ENCODE measurements around the gene PTMS.

PTMS gene

GRCh38 chr12:6772726-6773589 is 6.8 kb downstream of the PTMS start:
- no peak for DNase-seq (ENCODE audit: extremely low read depth, low read depth)
- no peak for TF ChIP-seq CTCF (IDR thresholded peaks at IDR 0.05; ENCODE audit: low read depth, low read length)

GRCh38 chr12:6773590-6774351 is 7.6 kb downstream of the PTMS start:
- TF ChIP-seq CTCF (IDR thresholded peaks at IDR 0.05; ENCODE audit: low read depth, low read length), result no peak
- no peak for DNase-seq (ENCODE audit: extremely low read depth, low read depth)

- DNase-seq (ENCODE audit: extremely low read depth, low read depth), result no peak
- no peak for TF ChIP-seq CTCF (IDR thresholded peaks at IDR 0.05; ENCODE audit: low read depth, low read length)
These were observed 8.4 kb downstream of the PTMS start for GRCh38 chr12:6774499-6775062.

GRCh38 chr12:6775185-6776174 is 9.3 kb downstream of the PTMS start:
- no peak for DNase-seq (ENCODE audit: extremely low read depth, low read depth)
- TF ChIP-seq CTCF (IDR thresholded peaks at IDR 0.05; ENCODE audit: low read depth, low read length), result no peak

- no peak for TF ChIP-seq CTCF (IDR thresholded peaks at IDR 0.05; ENCODE audit: low read depth, low read length)
- DNase-seq (ENCODE audit: extremely low read depth, low read depth), result no peak
These were observed 11.2 kb downstream of the PTMS start for GRCh38 chr12:6777386-6777785.

GRCh38 chr12:6778217-6778573 is 12.0 kb downstream of the PTMS start:
- no peak for DNase-seq (ENCODE audit: extremely low read depth, low read depth)
- no peak for TF ChIP-seq CTCF (IDR thresholded peaks at IDR 0.05; ENCODE audit: low read depth, low read length)

Data from AG09319 (cell line).